Stimulated activated naive CD4-positive, alpha-beta T cell (primary cell): Measurements from ENCODE around the gene IGF1.

ENCODE experiments used
- DNase-seq, 6 experiments: peaks; one replicate each; lab custom pipeline; 2025; lab: John Stamatoyannopoulos, UW

The IGF1 gene

DNA sequence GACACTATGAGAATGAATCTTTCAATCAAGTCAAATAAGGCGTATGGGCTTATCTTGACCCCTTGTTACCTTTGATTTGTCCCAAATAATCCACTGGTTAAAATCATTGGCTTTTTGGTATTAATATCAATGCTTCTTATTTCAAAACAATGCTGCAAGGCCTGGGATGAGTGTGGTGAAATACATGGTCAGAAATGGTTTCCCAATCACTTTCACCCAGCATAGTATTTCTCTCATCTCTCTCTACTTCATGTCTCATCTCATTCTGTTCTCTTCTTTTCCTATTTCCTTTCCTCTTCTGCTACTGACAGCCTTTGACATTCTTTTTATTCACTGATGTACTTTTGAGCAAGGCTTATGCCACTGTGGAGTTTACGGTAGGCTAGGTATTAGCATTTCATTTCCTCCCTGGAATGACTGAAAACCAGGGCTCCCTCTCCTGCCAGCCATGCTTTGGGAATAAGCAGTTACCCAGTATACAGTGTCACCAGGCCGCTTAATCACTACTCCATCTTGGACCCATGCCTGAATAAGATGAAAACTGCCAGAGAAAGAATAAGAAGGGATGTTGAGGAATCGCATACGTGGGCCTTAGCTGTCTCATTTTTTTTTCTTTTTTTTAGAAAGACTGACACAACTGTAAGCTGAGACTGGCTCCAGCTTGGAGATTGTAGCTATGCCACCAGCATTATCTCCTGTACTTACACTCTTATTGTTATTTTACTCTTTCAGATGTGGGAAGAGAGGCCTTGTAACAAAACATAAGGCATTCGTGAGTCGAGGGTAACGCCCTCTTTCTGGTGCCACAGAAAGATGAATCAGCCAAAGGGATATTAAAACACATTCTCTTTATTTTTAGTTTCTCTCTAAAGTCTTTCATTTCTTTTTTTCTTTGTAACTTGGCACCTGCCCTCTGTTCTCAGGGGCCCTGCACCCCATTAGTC is 53.5 kb downstream of the IGF1 start:
- no peak for DNase-seq

- DNase-seq, result no peak
Observed at GRCh38 chr12:102425109-102426039, 55.0 kb downstream of the IGF1 start.

DNA sequence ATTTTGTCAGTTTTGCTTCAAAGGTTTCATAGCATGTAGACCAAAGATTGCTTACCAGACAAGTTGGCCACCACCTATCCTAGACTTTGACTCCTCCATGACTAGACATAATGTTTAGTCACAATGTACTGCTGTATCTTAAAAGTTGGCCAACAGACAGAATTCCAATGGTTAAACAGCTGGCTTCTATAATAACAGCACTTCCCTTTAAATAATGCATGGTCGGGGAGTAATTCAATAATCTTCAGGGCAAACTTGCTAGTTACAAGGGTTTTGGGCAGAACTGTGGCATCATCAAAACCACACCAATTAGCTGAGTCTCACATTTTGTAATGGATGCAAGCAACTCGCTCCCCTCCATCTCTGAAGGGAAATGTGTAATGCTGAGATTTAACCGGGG is 56.9 kb downstream of the IGF1 start:
- no peak for DNase-seq

- no peak for DNase-seq
Observed at GRCh38 chr12:102421802-102422583, 58.4 kb downstream of the IGF1 start.

GRCh38 chr12:102419094-102419764 is 61.1 kb downstream of the IGF1 start:
- DNase-seq, result no peak

DNA sequence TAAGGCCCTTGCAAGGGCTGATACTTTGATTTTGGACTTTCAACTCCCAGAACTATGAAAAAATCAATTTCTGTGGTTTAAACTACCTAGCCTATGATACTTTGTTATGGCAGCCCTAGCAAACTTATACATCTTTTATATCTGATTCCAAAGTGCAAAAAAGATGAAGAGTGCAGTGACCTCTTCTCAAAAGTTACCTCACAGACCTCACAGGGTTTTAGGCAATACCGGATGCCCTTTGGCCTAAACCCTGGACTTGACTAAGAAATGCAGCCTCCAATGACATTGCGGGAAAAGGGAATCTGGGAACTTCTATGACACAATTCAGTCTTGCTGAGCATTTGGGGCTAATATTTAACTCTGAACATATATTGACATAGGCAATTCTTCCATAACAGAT is 63.3 kb downstream of the IGF1 start:
- DNase-seq, result no peak

GRCh38 chr12:102415515-102415914 is 64.8 kb downstream of the IGF1 start:
- no peak for DNase-seq

DNA sequence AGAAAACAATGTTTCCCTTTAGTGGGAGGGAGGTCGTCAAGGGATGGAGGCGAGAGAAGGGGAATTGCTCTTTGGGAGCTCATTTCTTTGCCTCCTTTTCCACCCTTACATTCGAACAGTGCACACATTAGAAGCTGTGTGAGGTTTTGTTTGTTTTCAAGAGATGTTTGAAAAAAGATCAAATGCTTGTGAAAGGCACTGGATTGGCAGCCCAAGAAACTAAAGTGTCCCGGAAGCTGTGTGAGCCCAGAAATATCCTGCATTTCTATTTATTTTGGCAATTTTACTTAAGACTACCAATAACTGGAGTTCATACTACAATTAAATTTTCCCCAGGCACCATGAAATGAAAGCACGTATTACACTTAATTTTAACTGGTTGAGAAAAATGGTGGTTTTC is 67.0 kb downstream of the IGF1 start:
- DNase-seq, result no peak

DNA sequence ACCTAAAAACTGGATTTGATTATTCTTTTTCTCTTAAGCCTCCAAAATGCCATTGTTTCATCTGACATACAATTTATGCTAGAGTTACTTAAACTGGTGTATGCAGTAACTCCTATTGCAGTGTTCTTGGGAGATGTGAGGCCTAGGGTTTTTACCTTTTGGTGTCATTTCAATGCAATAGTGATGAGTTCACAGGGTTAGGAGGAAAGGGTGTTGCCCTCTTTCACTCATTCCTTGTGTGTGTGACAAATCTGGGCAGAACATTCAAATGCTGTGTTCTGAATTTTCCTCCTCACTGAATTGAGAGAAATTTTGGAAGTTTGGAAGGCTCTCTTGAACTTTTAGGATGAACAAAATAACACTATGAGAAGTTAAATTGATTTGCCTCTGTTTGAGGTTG is 69.9 kb downstream of the IGF1 start:
- no peak for DNase-seq

- DNase-seq, result no peak
Observed at GRCh38 chr12:102408487-102409297, 71.7 kb downstream of the IGF1 start.

DNA sequence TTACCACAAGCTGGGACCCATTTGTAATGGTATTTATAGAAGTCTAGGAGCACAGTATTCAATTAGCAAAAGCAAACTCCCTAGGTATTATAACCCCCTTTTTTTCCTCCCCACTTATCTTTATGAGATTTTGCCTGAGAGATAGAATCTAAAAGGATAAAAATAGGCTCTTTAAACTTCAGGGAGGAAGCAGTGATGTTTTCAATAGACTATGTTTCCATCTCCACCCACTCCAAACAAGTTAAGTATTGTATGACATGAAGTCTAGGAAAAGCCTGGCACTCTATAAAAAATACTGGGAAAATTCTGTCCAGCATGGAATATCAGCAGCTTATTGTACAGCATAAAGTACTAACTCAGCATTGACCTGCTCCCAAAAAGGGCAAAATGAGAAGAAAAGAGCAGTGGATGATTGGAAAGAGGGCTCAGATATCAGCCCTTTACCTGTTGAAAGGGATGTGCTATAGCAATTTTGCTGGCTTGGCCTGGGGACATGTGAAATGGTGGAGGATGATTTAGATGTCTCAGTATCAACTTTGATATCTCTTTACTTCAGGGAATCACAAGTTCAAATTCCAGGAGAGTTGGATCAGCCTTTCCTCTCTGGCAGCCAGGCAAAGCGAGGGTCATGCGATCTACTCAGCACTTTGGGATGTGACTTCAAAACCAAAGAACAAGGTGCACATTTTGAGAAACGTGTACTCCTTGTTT is 72.4 kb downstream of the IGF1 start:
- DNase-seq, result no peak

- DNase-seq, result no peak
Observed at GRCh38 chr12:102406033-102406584, 74.3 kb downstream of the IGF1 start.

- no peak for DNase-seq
Observed at GRCh38 chr12:102401087-102401486, 79.3 kb downstream of the IGF1 start.

GRCh38 chr12:102399653-102400052 is 80.7 kb downstream of the IGF1 start:
- DNase-seq, result no peak

DNA sequence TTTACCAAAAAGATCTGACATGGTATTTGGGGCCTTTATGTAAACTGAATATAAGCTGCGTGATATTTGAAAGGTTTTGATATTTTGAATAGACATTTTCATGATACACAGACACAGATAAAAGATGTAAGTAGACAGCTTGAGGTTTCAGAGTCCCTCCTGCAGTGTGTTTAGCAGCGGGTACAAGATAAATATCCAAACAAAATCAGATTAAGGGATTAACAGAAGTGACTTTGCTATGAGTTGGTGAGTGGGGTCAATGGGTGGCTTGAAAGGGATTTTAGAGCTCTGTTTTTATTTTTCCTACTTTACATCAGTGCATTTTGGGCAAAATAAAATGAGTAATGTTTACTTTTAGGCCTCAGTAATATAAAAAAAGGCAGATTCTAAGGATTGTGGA is 84.1 kb downstream of the IGF1 start:
- DNase-seq, result no peak

DNA sequence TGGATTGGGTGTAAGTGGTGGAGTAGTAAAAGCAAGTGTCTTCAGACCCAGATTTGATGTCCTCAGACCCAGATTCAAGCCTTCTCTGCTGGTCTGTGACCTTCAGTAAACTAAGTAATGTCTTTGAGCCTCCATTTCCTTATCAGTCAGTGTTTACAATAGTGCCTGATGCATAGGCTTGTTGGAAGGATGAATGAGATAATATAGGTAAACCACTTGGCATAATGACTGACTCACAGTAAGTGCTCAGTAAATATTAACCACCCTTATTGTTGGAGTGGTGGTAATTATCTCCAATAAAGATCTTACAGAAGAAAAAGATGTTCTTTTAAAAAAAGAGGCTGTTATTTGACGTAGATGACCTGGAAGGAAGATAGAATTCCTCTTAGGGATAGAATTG is 86.2 kb downstream of the IGF1 start:
- DNase-seq, result no peak

DNA sequence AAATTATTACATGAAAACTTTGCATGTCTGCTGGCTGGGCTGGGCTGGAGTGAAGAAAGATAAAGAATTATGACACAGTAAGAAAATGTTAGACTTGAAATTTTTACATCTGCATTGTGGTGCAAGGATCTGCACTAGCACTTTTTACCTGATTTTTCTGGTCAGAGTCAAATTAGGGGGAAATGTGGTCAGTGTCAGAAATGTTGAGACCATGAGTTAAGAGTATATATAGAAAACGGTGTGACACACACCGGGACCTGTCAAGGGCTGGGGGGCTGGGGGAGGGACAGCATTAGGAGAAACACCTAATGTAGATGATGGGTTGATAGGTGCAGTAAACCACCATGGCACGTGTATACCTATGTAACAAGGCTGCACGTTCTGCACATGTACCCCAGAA is 90.3 kb downstream of the IGF1 start:
- DNase-seq, result no peak

- no peak for DNase-seq
Observed at GRCh38 chr12:102388469-102388868, 91.9 kb downstream of the IGF1 start.

DNA sequence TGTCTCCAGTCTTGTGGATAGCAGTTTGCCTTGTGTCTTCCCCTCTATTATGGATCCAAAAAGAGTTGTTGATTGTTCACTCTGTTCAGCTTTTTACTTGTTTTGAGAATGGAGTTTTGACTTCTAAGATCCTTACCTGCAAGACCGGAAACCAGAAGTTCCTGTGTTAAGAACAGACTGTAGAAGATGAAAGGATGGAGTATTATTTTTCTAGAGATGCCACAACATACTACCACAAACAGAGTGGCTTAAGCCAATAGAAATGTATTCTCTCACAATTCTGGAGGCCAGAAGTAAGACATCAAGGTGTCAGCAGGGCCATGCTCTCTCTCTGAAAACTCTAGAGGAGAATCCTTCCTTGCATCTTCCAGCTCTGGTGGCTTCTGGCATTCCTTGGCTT is 95.0 kb downstream of the IGF1 start:
- no peak for DNase-seq
